K562 (cell line): ENCODE results near the gene MRPL10. TPM values are rescaled to one million over a fixed set of nuclear protein-coding genes. Genes with fewer than 3 reads are reported as not detected.
A peak's percentile ranks its signal among the peaks of the same experiment; 100 is the strongest.

Experiments
- ATAC-seq: fragments of 200-7000 bp; cut with Tn5 transposase; 3 replicates; pipeline ENCODE4 v1.9.1; 2020; ENCODE audit warnings: moderate library complexity
- BruUV-seq: library from RNA; stranded (reverse); fragments of 400-500 nt; replicated peaks from 2 replicates; lab custom pipeline; 2021; lab: Mats Ljungman, UMichigan
- CTCF ChIA-PET: fragments of 300-600 bp; formaldehyde crosslinking; extraction: SDS; loops from one replicate; lab custom pipeline; 2021; ENCODE audit warnings: low intra/inter-chr PET ratio; lab: Yijun Ruan, JAX
- POLR2A ChIA-PET: fragments of 300-600, 350-650 bp; sonication (Branson Sonifier 250); formaldehyde crosslinking; extraction: SDS; loops from one replicate; lab custom pipeline; 2021; ENCODE audit warnings: antibody characterized with exemption, inconsistent platforms; lab: Yijun Ruan, JAX
- DNase-seq, 4 experiments: peaks; one replicate each; pipeline versions ENCODE4 v3.0.0 to v3.0.0-alpha.2; 2011 to 2018; ENCODE audit warnings: low spot score in 3 of 4, mixed read lengths in 3 of 4; ENCODE audit errors: extremely low read depth in 1 of 4
- FAIRE-seq: peaks from 2 replicates; lab custom pipeline; 2011; peaks lifted over from hg19 to GRCh38; lab: Jason Lieb, UNC
- H2AFZ ChIP-seq: 2 replicates; pipeline ENCODE4 v1.6.0; 2011; ENCODE audit warnings: low read depth, low read length, control low read depth, inconsistent platforms
- H3K27ac ChIP-seq: fragments of 200-600 bp; 3 replicates; pipeline ENCODE4 v1.8.0; 2011; ENCODE audit warnings: low read depth, mild to moderate bottlenecking, control low read depth, inconsistent platforms, low read length, moderate library complexity, mixed read lengths; ENCODE audit errors: extremely low read depth
- H3K27me3 ChIP-seq, 2 experiments: fragments of 300-600 bp in 1 of 2; 2 replicates in 1 of 2; 3 replicates in 1 of 2; pipeline versions ENCODE4 v1.6.0 to v1.8.0; 2011; ENCODE audit warnings: inconsistent platforms in 2 of 2, low read length in 2 of 2, mild to moderate bottlenecking in 1 of 2, mixed read lengths in 1 of 2, moderate library complexity in 1 of 2; ENCODE audit not compliant: control insufficient read depth in 2 of 2, insufficient read depth in 2 of 2
- H3K36me3 ChIP-seq: fragments of 300-600 bp; 3 replicates; pipeline ENCODE4 v1.8.0; 2011; ENCODE audit warnings: mild to moderate bottlenecking, low read length, inconsistent platforms; ENCODE audit not compliant: control insufficient read depth, insufficient read depth
- H3K4me1 ChIP-seq, 2 experiments: fragments of 200-600 bp in 1 of 2; replicated peaks in 1 of 2; 2 replicates in 1 of 2; 3 replicates in 1 of 2; pipeline versions ENCODE4 v1.5.1 to v1.8.0; 2011; ENCODE audit warnings: inconsistent platforms in 2 of 2, low read length in 2 of 2, mild to moderate bottlenecking in 1 of 2, mixed read lengths in 1 of 2, moderate library complexity in 1 of 2; ENCODE audit not compliant: control insufficient read depth in 2 of 2, insufficient read depth in 2 of 2
- H3K4me2 ChIP-seq: 2 replicates; pipeline ENCODE4 v1.6.1; 2011; ENCODE audit warnings: low read length, control low read depth, inconsistent platforms, mixed read lengths; ENCODE audit not compliant: insufficient read depth
- H3K4me3 ChIP-seq: fragments of 200-600 bp; sonication (generic), shearing (Covaris generic); 2 replicates; pipeline ENCODE4 v1.5.1; 2016; ENCODE audit warnings: control low read depth, inconsistent platforms
- H3K79me2 ChIP-seq: fragments of 200-600 bp; 3 replicates; pipeline ENCODE4 v1.8.0; 2011; ENCODE audit warnings: low read length, inconsistent platforms; ENCODE audit not compliant: control insufficient read depth, insufficient read depth
- H3K9ac ChIP-seq, 2 experiments: 2 replicates each; pipeline versions ENCODE4 v1.6.0 to v1.6.1; 2011; ENCODE audit warnings: low read depth in 2 of 2, low read length in 2 of 2, control low read depth in 1 of 2, inconsistent platforms in 1 of 2, mild to moderate bottlenecking in 1 of 2, mixed read lengths in 1 of 2; ENCODE audit not compliant: insufficient read depth in 1 of 2
- H3K9me1 ChIP-seq: one replicate; pipeline ENCODE4 v1.6.0; 2011; ENCODE audit warnings: inconsistent platforms, mild to moderate bottlenecking, low read length, moderate library complexity; ENCODE audit not compliant: control insufficient read depth, insufficient read depth
- H3K9me3 ChIP-seq: replicated peaks from 2 replicates; pipeline ENCODE4 v1.5.1; 2011; ENCODE audit warnings: low read depth, low read length, inconsistent platforms; ENCODE audit not compliant: control insufficient read depth, insufficient read depth
- H4K20me1 ChIP-seq: replicated peaks from 2 replicates; pipeline ENCODE4 v1.6.1; 2011; ENCODE audit warnings: low read length, inconsistent platforms, mixed read lengths; ENCODE audit not compliant: control insufficient read depth, insufficient read depth
- CBFA2T3 ChIP-seq: fragments of 450-650 bp; IDR thresholded peaks from 2 replicates; pipeline ENCODE4 v1.6.1; 2017
- HNRNPUL1 ChIP-seq: fragments of 200-400 bp; formaldehyde crosslinking; IDR thresholded peaks from 2 replicates; pipeline ENCODE4 v1.6.1; 2017; ENCODE audit warnings: low read length
- NUFIP1 ChIP-seq: fragments of 450-650 bp; IDR thresholded peaks from 2 replicates; pipeline ENCODE4 v1.6.1; 2018; ENCODE audit not compliant: partially characterized antibody
- PTRF ChIP-seq: fragments of 450-650 bp; IDR thresholded peaks from 2 replicates; pipeline ENCODE4 v1.6.1; 2016; ENCODE audit warnings: mild to moderate bottlenecking, missing genetic modification characterization, missing compliant biosample characterization
- ZBTB34 ChIP-seq: fragments of 250-450 bp; sonication (Bioruptor Pico); IDR thresholded peaks from 2 replicates; pipeline ENCODE4 v1.8.0; 2021; ENCODE audit warnings: mild to moderate bottlenecking, moderate library complexity
- ZBTB7A ChIP-seq: IDR thresholded peaks from 2 replicates; pipeline ENCODE4 v1.6.1; 2011; ENCODE audit warnings: low read depth, mild to moderate bottlenecking, low read length, moderate library complexity, borderline replicate concordance; ENCODE audit not compliant: control insufficient read depth
- ZNF589 ChIP-seq: fragments of 200-800 bp; sonication (Bioruptor generic); IDR thresholded peaks from 2 replicates; pipeline ENCODE4 v1.6.1; 2016; ENCODE audit warnings: low read depth, missing genetic modification characterization, missing compliant biosample characterization
- WGBS: fragments of 100-300 bp; shearing (Covaris generic); methylation state at CpG from one replicate; pipeline ENCODE4 v1.1.6; 2016; ENCODE audit warnings: low coverage, mixed read lengths; ENCODE audit not compliant: insufficient coverage; ENCODE audit errors: missing lambda C conversion rate; 5-methylcytosine and 5-hydroxymethylcytosine counted together
- in situ Hi-C: fragments of 300-500 bp; cut with MboI; formaldehyde crosslinking; loops from 4 replicates; pipeline ENCODE4 v1.15.0; 2018; ENCODE audit warnings: inconsistent platforms, mixed read lengths
- intact Hi-C: fragments of 100-400 bp; cut with micrococcal nuclease; formaldehyde crosslinking; loops from 2 replicates; pipeline ENCODE4 v1.14.2; 2022
- polyA plus RNA-seq, 8 experiments: library from polyadenylated mRNA; depleted of rRNA in 4 of 8; stranded (reverse) in 5 of 8; unstranded in 3 of 8; fragments of >200 nt; fragmentation: Nextera tagmentation in 2 of 8; fragmentation: Illumina TruSeq in 1 of 8; extraction: Ambion mirVana in 2 of 8; extraction: Trizol in 1 of 8; gene quantifications; 2 replicates each; pipeline versions ENCODE4 v1.2.1 to v1.2.3, GENCODE V29; 2011 to 2014; ENCODE audit warnings: inconsistent platforms in 1 of 8, missing spikeins in 1 of 8
- total RNA-seq, 7 experiments: library from RNA; depleted of rRNA in 6 of 7; stranded (reverse); fragments of >200 nt in 6 of 7; fragmentation: Illumina TruSeq in 2 of 7; extraction: Trizol in 2 of 7; gene quantifications; 2 replicates each; pipeline versions ENCODE4 v1.2.1 to v1.2.3, GENCODE V29; 2011 to 2021; ENCODE audit warnings: low replicate concordance in 1 of 7
- TF ChIP-seq, protein P1 (sequence below): fragments of 450-650 bp; IDR thresholded peaks from 2 replicates; pipeline ENCODE4 v1.6.1; 2017; ENCODE audit warnings: mild to moderate bottlenecking, moderate library complexity
- TF ChIP-seq, protein P2 (sequence below): fragments of 200-800 bp; sonication (Bioruptor generic); IDR thresholded peaks from 2 replicates; pipeline ENCODE4 v1.6.1; 2017; ENCODE audit warnings: missing genetic modification characterization, missing compliant biosample characterization
- TF ChIP-seq, protein P3 (sequence below): fragments of 250-450 bp; sonication (Bioruptor Pico); IDR thresholded peaks from 2 replicates; pipeline ENCODE4 v1.5.1; 2021; ENCODE audit warnings: mild to moderate bottlenecking
- TF ChIP-seq, protein P4 (sequence below): sonication (generic); formaldehyde crosslinking; IDR thresholded peaks from 2 replicates; pipeline ENCODE4 v1.8.0; 2022; ENCODE audit warnings: missing genetic modification reagents, mild to moderate bottlenecking, moderate library complexity, borderline replicate concordance

Gene MRPL10
- total and polyA plus RNA-seq, 9 of the 15 experiments (the other 6 are each of a cell fraction or from before 2014, with no cell fraction given) = 27.8 to 105 (median 67.3) TPM

GRCh38 chr17:47879028-47879585 lies 47.8 kb upstream of the MRPL10 start (continued):
- TF ChIP-seq CBFA2T3 = peak; percentile 57; the same call in 1 of the 2 replicates
- 0 out of 2 replicates have a peak, but pooled peaks have one; percentile 20 for TF ChIP-seq ZBTB7A
- no peak for TF ChIP-seq PTRF (tag)
- TF ChIP-seq, protein P1, sequence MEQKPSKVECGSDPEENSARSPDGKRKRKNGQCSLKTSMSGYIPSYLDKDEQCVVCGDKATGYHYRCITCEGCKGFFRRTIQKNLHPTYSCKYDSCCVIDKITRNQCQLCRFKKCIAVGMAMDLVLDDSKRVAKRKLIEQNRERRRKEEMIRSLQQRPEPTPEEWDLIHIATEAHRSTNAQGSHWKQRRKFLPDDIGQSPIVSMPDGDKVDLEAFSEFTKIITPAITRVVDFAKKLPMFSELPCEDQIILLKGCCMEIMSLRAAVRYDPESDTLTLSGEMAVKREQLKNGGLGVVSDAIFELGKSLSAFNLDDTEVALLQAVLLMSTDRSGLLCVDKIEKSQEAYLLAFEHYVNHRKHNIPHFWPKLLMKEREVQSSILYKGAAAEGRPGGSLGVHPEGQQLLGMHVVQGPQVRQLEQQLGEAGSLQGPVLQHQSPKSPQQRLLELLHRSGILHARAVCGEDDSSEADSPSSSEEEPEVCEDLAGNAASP = no peak

DNA sequence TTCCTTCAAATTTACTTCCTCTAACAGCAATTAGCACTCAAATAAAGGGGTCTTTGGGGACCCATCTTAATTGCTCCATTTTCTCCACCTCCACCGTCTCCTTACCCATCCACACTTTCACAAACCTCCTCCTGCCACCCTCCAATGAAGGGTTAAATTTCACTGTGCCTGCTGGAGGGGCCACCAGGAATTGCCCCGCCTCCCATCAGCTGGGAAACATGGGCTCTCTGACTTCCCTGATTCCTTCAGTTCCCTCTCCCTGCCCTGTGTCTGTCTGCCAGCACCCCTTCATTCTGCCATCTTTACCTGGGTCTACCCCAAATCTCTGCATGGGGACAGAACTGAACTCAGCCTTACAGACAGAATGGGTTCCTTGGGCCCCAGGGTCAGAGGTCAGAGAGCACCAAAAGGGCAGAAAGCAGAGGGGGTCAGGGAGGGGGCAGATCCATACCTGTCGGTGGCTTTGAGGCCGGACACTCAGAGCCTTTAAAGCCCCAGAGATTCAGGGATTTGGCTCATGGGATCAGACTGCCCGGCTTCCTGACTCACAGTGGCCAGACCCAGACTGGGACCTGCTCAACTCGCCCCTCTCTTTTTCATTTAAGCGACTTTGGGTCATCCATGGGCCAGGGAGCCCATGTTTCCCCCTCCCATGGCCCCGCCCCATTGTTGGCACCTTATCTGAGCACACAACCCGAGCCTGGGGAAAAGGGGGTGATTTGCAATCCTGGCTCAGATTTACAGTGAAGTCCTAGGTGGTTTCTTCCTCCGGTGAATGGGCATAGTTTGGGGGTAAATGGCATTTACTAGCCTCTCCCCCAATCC lies 47.1 kb upstream of the MRPL10 start:
- FAIRE-seq = no peak
- intact Hi-C loops (no loop called here), in situ Hi-C loops (no loop called here)
- Histone ChIP-seq H3K36me3 (no peaks in the 10 kb centered on the region), H2AFZ (no peak overlapping the region), H3K4me2 (peak overlapping the region; percentile 60; the same call in 1 of the 2 replicates), H3K4me1 (peaks cover 39 to 44% of the 10 kb centered on the region in 2 experiments), H3K79me2 (no peaks in the 10 kb centered on the region), H3K27me3 (no peaks in the 10 kb centered on the region), H3K9ac (peak overlapping the region in 1 of 2 experiments; percentile 61; a peak in 1 of 4 replicates), H4K20me1 (no peaks in the 10 kb centered on the region), H3K9me1 (no peaks in the 10 kb centered on the region), H3K27ac (peak overlapping the region; percentile 42; the same call in 2 of the 3 replicates), H3K9me3 (no peaks in the 10 kb centered on the region), H3K4me3 (no peak overlapping the region)
- no TSS peak for BruUV-seq
- ATAC-seq = no peak
- ChIA-PET POLR2A (interaction anchor here (0.7 to 0.8 kb wide), 2 partner anchors 17 to 70 kb away, joined by 3 read pairs; no protein-coding TSS in a partner anchor), CTCF (interaction anchor here (1.2 kb wide), 1 partner anchor 10 kb away, joined by 3 read pairs; no protein-coding TSS in a partner anchor)
- DNase-seq = no peak
- 20% methylated on average over 9 of the region's 10 CpGs for WGBS
- TF ChIP-seq, protein P2, sequence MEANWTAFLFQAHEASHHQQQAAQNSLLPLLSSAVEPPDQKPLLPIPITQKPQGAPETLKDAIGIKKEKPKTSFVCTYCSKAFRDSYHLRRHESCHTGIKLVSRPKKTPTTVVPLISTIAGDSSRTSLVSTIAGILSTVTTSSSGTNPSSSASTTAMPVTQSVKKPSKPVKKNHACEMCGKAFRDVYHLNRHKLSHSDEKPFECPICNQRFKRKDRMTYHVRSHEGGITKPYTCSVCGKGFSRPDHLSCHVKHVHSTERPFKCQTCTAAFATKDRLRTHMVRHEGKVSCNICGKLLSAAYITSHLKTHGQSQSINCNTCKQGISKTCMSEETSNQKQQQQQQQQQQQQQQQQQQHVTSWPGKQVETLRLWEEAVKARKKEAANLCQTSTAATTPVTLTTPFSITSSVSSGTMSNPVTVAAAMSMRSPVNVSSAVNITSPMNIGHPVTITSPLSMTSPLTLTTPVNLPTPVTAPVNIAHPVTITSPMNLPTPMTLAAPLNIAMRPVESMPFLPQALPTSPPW = peak; percentile 46
- no peak for TF ChIP-seq NUFIP1
- TF ChIP-seq HNRNPUL1 = no peak
- TF ChIP-seq, protein P3, sequence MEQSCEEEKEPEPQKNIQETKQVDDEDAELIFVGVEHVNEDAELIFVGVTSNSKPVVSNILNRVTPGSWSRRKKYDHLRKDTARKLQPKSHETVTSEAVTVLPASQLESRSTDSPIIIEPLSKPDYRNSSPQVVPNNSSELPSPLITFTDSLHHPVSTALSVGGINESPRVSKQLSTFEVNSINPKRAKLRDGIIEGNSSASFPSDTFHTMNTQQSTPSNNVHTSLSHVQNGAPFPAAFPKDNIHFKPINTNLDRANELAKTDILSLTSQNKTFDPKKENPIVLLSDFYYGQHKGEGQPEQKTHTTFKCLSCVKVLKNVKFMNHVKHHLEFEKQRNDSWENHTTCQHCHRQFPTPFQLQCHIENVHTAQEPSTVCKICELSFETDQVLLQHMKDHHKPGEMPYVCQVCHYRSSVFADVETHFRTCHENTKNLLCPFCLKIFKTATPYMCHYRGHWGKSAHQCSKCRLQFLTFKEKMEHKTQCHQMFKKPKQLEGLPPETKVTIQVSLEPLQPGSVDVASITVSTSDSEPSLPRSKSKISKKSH = no peak
- TF ChIP-seq, protein P4, sequence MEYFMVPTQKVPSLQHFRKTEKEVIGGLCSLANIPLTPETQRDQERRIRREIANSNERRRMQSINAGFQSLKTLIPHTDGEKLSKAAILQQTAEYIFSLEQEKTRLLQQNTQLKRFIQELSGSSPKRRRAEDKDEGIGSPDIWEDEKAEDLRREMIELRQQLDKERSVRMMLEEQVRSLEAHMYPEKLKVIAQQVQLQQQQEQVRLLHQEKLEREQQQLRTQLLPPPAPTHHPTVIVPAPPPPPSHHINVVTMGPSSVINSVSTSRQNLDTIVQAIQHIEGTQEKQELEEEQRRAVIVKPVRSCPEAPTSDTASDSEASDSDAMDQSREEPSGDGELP (CRISPR knock-in tag) = peak; percentile 20; the same call in 1 of the 2 replicates
- 0 out of 2 replicates have a peak, but pooled peaks have one; percentile 11 for TF ChIP-seq ZNF589
- TF ChIP-seq ZBTB34 (CRISPR knock-in tag) = no peak
